Esophagus squamous epithelium (tissue), 4 donors: ENCODE results near the gene SREBF2.

ENCODE experiments used
- POLR2A ChIP-seq, 4 donors: fragments of 450-650 bp; IDR thresholded peaks; one replicate each; pipeline ENCODE4 v1.6.1; 2017; ENCODE audit warnings: antibody characterized with exemption in 4 of 4, mild to moderate bottlenecking in 4 of 4, moderate library complexity in 3 of 4
- TF ChIP-seq, protein P1 (sequence below), 6 experiments: fragments of 450-650 bp in 4 of 6; fragments of 200-600 bp in 2 of 6; sonication (generic) in 2 of 6; IDR thresholded peaks; one replicate each; pipeline ENCODE4 v1.5.1; 2016 to 2019; ENCODE audit warnings: antibody characterized with exemption in 6 of 6, mild to moderate bottlenecking in 4 of 6, moderate library complexity in 4 of 6

DNA sequence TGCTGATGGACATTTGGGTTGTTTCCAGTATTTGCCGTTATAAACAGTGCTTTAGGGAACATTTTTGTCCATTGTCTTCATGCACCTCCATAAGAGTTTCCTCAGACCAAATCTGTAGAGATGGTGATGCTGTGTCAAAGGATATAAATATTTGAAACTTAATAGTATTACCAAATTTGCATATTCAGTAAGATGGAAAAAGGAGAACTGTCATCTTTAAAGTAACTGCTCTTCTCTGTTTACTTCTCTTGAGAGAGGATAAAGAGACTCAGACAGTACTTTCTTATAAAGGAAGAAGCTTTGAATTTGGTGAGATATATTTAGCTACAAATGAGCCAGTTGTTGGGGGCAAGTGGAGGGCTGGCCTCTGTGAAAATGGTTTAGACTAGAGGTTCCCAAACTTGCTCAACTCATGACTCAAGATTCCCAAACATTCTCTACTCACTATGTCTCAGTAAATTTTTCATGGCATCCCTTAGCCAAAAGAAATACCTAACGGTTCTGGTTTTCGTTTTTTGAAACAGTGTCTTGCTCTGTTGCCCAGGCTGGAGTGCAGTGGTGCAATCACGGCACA is 55.8 kb downstream of the SREBF2 start:
- TF ChIP-seq, protein P1, sequence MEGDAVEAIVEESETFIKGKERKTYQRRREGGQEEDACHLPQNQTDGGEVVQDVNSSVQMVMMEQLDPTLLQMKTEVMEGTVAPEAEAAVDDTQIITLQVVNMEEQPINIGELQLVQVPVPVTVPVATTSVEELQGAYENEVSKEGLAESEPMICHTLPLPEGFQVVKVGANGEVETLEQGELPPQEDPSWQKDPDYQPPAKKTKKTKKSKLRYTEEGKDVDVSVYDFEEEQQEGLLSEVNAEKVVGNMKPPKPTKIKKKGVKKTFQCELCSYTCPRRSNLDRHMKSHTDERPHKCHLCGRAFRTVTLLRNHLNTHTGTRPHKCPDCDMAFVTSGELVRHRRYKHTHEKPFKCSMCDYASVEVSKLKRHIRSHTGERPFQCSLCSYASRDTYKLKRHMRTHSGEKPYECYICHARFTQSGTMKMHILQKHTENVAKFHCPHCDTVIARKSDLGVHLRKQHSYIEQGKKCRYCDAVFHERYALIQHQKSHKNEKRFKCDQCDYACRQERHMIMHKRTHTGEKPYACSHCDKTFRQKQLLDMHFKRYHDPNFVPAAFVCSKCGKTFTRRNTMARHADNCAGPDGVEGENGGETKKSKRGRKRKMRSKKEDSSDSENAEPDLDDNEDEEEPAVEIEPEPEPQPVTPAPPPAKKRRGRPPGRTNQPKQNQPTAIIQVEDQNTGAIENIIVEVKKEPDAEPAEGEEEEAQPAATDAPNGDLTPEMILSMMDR (IDR thresholded peaks at IDR 0.05): no peak
- no peak for TF ChIP-seq POLR2A (IDR thresholded peaks at IDR 0.05)
